Measurements from ENCODE around the gene KRTAP12-2. TPM values are rescaled to one million over a fixed set of nuclear protein-coding genes. Genes with fewer than 3 reads are reported as not detected.

The KRTAP12-2 gene
- total and polyA plus RNA-seq, 9 donors: not detected

DNA sequence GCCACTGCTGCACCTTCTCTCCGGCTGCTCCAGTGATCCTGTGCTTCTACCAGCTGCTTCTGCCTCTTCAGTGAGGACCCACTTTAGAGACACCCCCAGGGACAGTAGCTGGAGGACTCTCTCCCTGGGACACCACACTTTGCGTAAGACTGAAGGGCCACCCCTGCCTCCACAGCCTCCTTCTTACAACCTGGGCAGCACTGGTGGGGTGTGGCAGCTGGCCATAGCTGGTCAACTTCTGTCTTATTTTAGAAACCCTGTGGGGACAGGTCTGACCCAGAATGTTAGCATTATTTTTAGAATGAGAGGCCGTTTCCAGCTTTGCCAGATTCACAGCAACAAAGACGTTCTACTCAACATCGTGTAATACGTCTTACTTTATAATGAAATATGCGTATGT lies 41.0 kb downstream of the KRTAP12-2 start:
- Histone ChIP-seq H3K4me3 (no peak overlapping the region), H3K27ac (no peak overlapping the region), H3K36me3 (no peaks in the 10 kb centered on the region), H3K27me3 (no peaks in the 10 kb centered on the region), H3K9me3 (peaks cover 0 to 5% of the 10 kb centered on the region in 2 donors), H3K4me1 (ENCODE audit: insufficient read depth) (no peaks in the 10 kb centered on the region)
- 85 to 86% (median 86%) methylated on average over 7 of the region's 7 CpGs for WGBS, 3 donors
- intact Hi-C loops (cut with DNase I): no loop called here
- TF ChIP-seq EP300 (IDR thresholded peaks at IDR 0.05) (no peak), POLR2A (IDR thresholded peaks at IDR 0.05) (no peak), CTCF (IDR thresholded peaks at IDR 0.05) (no peak)
- DNase-seq: no peak

GRCh38 chr21:44623575-44623974 lies 43.2 kb downstream of the KRTAP12-2 start:
- intact Hi-C loops (cut with DNase I): no loop called here
- no peak for DNase-seq

GRCh38 chr21:44619886-44620285 lies 46.8 kb downstream of the KRTAP12-2 start:
- intact Hi-C loops (cut with DNase I): no loop called here
- 82 to 83% (median 83%) methylated on average over 6 of the region's 6 CpGs for WGBS, 3 donors
- TF ChIP-seq EP300 (IDR thresholded peaks at IDR 0.05) (no peak), POLR2A (IDR thresholded peaks at IDR 0.05) (no peak), CTCF (IDR thresholded peaks at IDR 0.05) (no peak)
- no peak overlapping the region for H3K4me3 ChIP-seq
- no peaks in the 10 kb centered on the region for H3K27me3 ChIP-seq
- H3K4me1 ChIP-seq (ENCODE audit: insufficient read depth): no peaks in the 10 kb centered on the region
- H3K9me3 ChIP-seq: peaks cover 0 to 5% of the 10 kb centered on the region in 2 donors
- no peak overlapping the region for H3K27ac ChIP-seq
- H3K36me3 ChIP-seq: no peaks in the 10 kb centered on the region
- no peak for DNase-seq

More at GRCh38 chr21:44623575-44623974, 43.2 kb downstream of the KRTAP12-2 start:
- H3K9me3 ChIP-seq: peaks cover 0 to 5% of the 10 kb centered on the region in 2 donors
- no peak overlapping the region for H3K4me3 ChIP-seq
- H3K4me1 ChIP-seq (ENCODE audit: insufficient read depth): no peaks in the 10 kb centered on the region
- no peak overlapping the region for H3K27ac ChIP-seq
- TF ChIP-seq CTCF (IDR thresholded peaks at IDR 0.05) (no peak), EP300 (IDR thresholded peaks at IDR 0.05) (no peak), POLR2A (IDR thresholded peaks at IDR 0.05) (no peak)
- H3K27me3 ChIP-seq: no peaks in the 10 kb centered on the region
- no peaks in the 10 kb centered on the region for H3K36me3 ChIP-seq

GRCh38 chr21:44618909-44619308 lies 47.8 kb downstream of the KRTAP12-2 start:
- H3K9me3 ChIP-seq: peaks cover 0 to 3% of the 10 kb centered on the region in 2 donors
- no peak for TF ChIP-seq CTCF (IDR thresholded peaks at IDR 0.05)
- no peak for TF ChIP-seq EP300 (IDR thresholded peaks at IDR 0.05)
- no peak for TF ChIP-seq POLR2A (IDR thresholded peaks at IDR 0.05)
- no peak for DNase-seq
- intact Hi-C loops (cut with DNase I): no loop called here
- no peak overlapping the region for H3K27ac ChIP-seq
- no peaks in the 10 kb centered on the region for H3K27me3 ChIP-seq
- no peak overlapping the region for H3K4me3 ChIP-seq
- WGBS, 3 donors: 63 to 72% (median 66%) methylated on average over 3 of the region's 3 CpGs
- H3K4me1 ChIP-seq (ENCODE audit: insufficient read depth): no peaks in the 10 kb centered on the region
- no peaks in the 10 kb centered on the region for H3K36me3 ChIP-seq
